Type B pancreatic cell (in vitro differentiated cells): Measurements from ENCODE around the gene XXYLT1. TPM values are rescaled to one million over a fixed set of nuclear protein-coding genes. Genes with fewer than 3 reads are reported as not detected.

ENCODE experiments used
- DNase-seq: peaks from one replicate; pipeline ENCODE4 v3.0.0; 2021; ENCODE audit warnings: mixed read lengths; ENCODE audit not compliant: unreplicated experiment; ENCODE audit errors: extremely low spot score
- H3K27ac Mint-ChIP-seq: 2 replicates; pipeline ENCODE4 v1.8.0; 2021; ENCODE audit warnings: mild to moderate bottlenecking, mixed read lengths
- H3K27me3 Mint-ChIP-seq: 2 replicates; pipeline ENCODE4 v1.8.0; 2021; ENCODE audit warnings: mixed read lengths
- H3K36me3 Mint-ChIP-seq: 2 replicates; pipeline ENCODE4 v1.8.0; 2021; ENCODE audit warnings: mixed read lengths
- H3K4me1 Mint-ChIP-seq: one replicate; pipeline ENCODE4 v1.8.0; 2021; ENCODE audit warnings: mixed read lengths; ENCODE audit not compliant: unreplicated experiment
- H3K4me3 Mint-ChIP-seq: 2 replicates; pipeline ENCODE4 v1.8.0; 2021; ENCODE audit warnings: mild to moderate bottlenecking, mixed read lengths
- H3K9me3 Mint-ChIP-seq: 2 replicates; pipeline ENCODE4 v1.8.0; 2021; ENCODE audit warnings: mixed read lengths
- CTCF ChIP-seq: fragments of 200-600 bp; sonication (generic); conservative IDR thresholded peaks from 2 replicates; pipeline ENCODE4 v1.5.0; 2021; ENCODE audit warnings: antibody characterized with exemption, mild to moderate bottlenecking
- total RNA-seq: library from RNA; stranded (reverse); gene quantifications from 2 replicates; pipeline ENCODE4 v1.2.1, GENCODE V29; 2021; ENCODE audit warnings: low replicate concordance

Gene XXYLT1
- total RNA-seq, 1 donor from 2014 or later, result 27.0 TPM

- H3K4me3 Mint-ChIP-seq, result no peak overlapping the region
- peaks cover 22% of the 10 kb centered on the region for H3K4me1 Mint-ChIP-seq
- DNase-seq, result peak; percentile 39
- H3K27me3 Mint-ChIP-seq, result no peaks in the 10 kb centered on the region
- H3K9me3 Mint-ChIP-seq, result peaks cover 4% of the 10 kb centered on the region
- peaks cover 4% of the 10 kb centered on the region for H3K36me3 Mint-ChIP-seq
- no peak overlapping the region for H3K27ac Mint-ChIP-seq
- no peak for TF ChIP-seq CTCF
Observed at GRCh38 chr3:195212033-195212748, 58.8 kb downstream of the XXYLT1 start.

GRCh38 chr3:195210266-195210973 is 60.5 kb downstream of the XXYLT1 start:
- H3K27me3 Mint-ChIP-seq, result no peaks in the 10 kb centered on the region
- peak overlapping the region; percentile 75 for H3K4me3 Mint-ChIP-seq
- H3K36me3 Mint-ChIP-seq, result peaks cover 5% of the 10 kb centered on the region
- peaks cover 4% of the 10 kb centered on the region for H3K9me3 Mint-ChIP-seq
- no peak for DNase-seq
- H3K27ac Mint-ChIP-seq, result peak overlapping the region; percentile 58
- peaks cover 24% of the 10 kb centered on the region for H3K4me1 Mint-ChIP-seq
- no peak for TF ChIP-seq CTCF

GRCh38 chr3:195209847-195210265 is 61.1 kb downstream of the XXYLT1 start:
- Mint-ChIP-seq H3K4me1 (peaks cover 29% of the 10 kb centered on the region), H3K9me3 (peaks cover 4% of the 10 kb centered on the region), H3K36me3 (peaks cover 9% of the 10 kb centered on the region), H3K27ac (peak overlapping the region; percentile 58), H3K27me3 (no peaks in the 10 kb centered on the region), H3K4me3 (peak overlapping the region; percentile 75)
- no peak for TF ChIP-seq CTCF
- DNase-seq, result peak; percentile 60

- Mint-ChIP-seq H3K27me3 (no peaks in the 10 kb centered on the region), H3K9me3 (peaks cover 4% of the 10 kb centered on the region), H3K4me1 (peaks cover 35% of the 10 kb centered on the region), H3K4me3 (no peak overlapping the region), H3K27ac (peak overlapping the region; percentile 58), H3K36me3 (peaks cover 9% of the 10 kb centered on the region)
- TF ChIP-seq CTCF, result no peak
- peak; percentile 62 for DNase-seq
Observed at GRCh38 chr3:195209083-195209846, 61.7 kb downstream of the XXYLT1 start.

- H3K4me1 Mint-ChIP-seq, result peaks cover 38% of the 10 kb centered on the region
- DNase-seq, result peak; percentile 50
- no peaks in the 10 kb centered on the region for H3K27me3 Mint-ChIP-seq
- H3K36me3 Mint-ChIP-seq, result peaks cover 9% of the 10 kb centered on the region
- H3K27ac Mint-ChIP-seq, result no peak overlapping the region
- H3K4me3 Mint-ChIP-seq, result peak overlapping the region; percentile 3
- no peak for TF ChIP-seq CTCF
- peaks cover 4% of the 10 kb centered on the region for H3K9me3 Mint-ChIP-seq
Observed at GRCh38 chr3:195208631-195209030, 62.3 kb downstream of the XXYLT1 start.
